ENCODE measurements around the gene FRYL. TPM values are rescaled to one million over a fixed set of nuclear protein-coding genes. Genes with fewer than 3 reads are reported as not detected.
"Not testable (repeated sequence)": the region's sequence is repeated elsewhere in the genome, so short reads cannot be mapped to it uniquely, and the experiment has no call there.

Gene FRYL
- total RNA-seq, 2 experiments from 2014 or later, result 85.4 to 88.5 TPM

GRCh38 chr4:48718818-48719465, 61.1 kb downstream of the FRYL start:
- no TSS peak for BruUV-seq (replicated peaks)
- H3K79me2 ChIP-seq (ENCODE audit: insufficient read depth, low read depth, low read length), result peaks cover 66% of the 10 kb centered on the region
- no peak overlapping the region for H3K27ac ChIP-seq (ENCODE audit: low read depth, low read length, poor library complexity, severe bottlenecking)
- no peak overlapping the region for H3K4me2 ChIP-seq (ENCODE audit: low read length)
- no peak overlapping the region for H3K4me3 ChIP-seq (ENCODE audit: low read depth, low read length, poor library complexity, severe bottlenecking)
- H3K9me2 ChIP-seq (ENCODE audit: insufficient read depth, low read length), result no peaks in the 10 kb centered on the region
- ChIA-PET CTCF (ENCODE audit: unreplicated experiment) (no interaction called here), POLR2A (interaction anchor here (0.6 kb wide), 1 partner anchor 19 kb away, joined by 4 read pairs; no protein-coding TSS in a partner anchor)
- H3K36me3 ChIP-seq (ENCODE audit: insufficient read depth, low read length), result no peaks in the 10 kb centered on the region; the same call in 1 of the 2 replicates
- H4K20me1 ChIP-seq (ENCODE audit: insufficient read depth, low read length), result no peaks in the 10 kb centered on the region
- peaks cover 4% of the 10 kb centered on the region; the same call in 1 of the 2 replicates for H3K9me3 ChIP-seq (ENCODE audit: low read length)
- no peak for TF ChIP-seq EZH2phosphoT487 (IDR thresholded peaks at IDR 0.05; ENCODE audit: borderline replicate concordance, low read depth, low read length)
- TF ChIP-seq, protein P1, sequence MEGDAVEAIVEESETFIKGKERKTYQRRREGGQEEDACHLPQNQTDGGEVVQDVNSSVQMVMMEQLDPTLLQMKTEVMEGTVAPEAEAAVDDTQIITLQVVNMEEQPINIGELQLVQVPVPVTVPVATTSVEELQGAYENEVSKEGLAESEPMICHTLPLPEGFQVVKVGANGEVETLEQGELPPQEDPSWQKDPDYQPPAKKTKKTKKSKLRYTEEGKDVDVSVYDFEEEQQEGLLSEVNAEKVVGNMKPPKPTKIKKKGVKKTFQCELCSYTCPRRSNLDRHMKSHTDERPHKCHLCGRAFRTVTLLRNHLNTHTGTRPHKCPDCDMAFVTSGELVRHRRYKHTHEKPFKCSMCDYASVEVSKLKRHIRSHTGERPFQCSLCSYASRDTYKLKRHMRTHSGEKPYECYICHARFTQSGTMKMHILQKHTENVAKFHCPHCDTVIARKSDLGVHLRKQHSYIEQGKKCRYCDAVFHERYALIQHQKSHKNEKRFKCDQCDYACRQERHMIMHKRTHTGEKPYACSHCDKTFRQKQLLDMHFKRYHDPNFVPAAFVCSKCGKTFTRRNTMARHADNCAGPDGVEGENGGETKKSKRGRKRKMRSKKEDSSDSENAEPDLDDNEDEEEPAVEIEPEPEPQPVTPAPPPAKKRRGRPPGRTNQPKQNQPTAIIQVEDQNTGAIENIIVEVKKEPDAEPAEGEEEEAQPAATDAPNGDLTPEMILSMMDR (conservative IDR thresholded peaks at IDR 0.05; ENCODE audit: low read length), result no peak
- intact Hi-C loops (cut with micrococcal nuclease; ENCODE audit: unreplicated experiment), result no loop called here
- no peaks in the 10 kb centered on the region for H3K4me1 ChIP-seq (ENCODE audit: insufficient read depth, low read length, poor library complexity, severe bottlenecking)
- no peak overlapping the region for H2AFZ ChIP-seq (ENCODE audit: low read length)
- DNase-seq (ENCODE audit: low spot score), result no peak

DNA sequence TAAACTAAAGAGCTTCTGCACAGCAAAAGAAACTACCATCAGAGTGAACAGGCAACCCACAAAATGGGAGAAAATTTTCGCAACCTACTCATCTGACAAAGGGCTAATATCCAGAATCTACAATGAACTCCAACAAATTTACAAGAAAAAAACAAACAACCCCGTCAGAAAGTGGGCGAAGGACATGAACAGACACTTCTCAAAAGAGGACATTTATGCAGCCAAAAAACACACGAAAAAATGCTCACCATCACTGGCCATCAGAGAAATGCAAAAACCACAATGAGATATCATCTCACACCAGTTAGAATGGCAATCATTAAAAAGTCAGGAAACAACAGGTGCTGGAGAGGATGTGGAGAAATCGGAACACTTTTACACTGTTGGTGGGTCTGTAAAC, 63.8 kb downstream of the FRYL start:
- H4K20me1 ChIP-seq (ENCODE audit: insufficient read depth, low read length); H3K4me3 ChIP-seq (ENCODE audit: low read depth, low read length, poor library complexity, severe bottlenecking); H3K4me2 ChIP-seq (ENCODE audit: low read length); H3K9me2 ChIP-seq (ENCODE audit: insufficient read depth, low read length); H2AFZ ChIP-seq (ENCODE audit: low read length); DNase-seq (ENCODE audit: low spot score); H3K4me1 ChIP-seq (ENCODE audit: insufficient read depth, low read length, poor library complexity, severe bottlenecking); H3K9me3 ChIP-seq (ENCODE audit: low read length); BruUV-seq (replicated peaks); H3K36me3 ChIP-seq (ENCODE audit: insufficient read depth, low read length); CTCF ChIA-PET (ENCODE audit: unreplicated experiment); intact Hi-C loops (cut with micrococcal nuclease; ENCODE audit: unreplicated experiment); H3K27ac ChIP-seq (ENCODE audit: low read depth, low read length, poor library complexity, severe bottlenecking): not testable (repeated sequence)
- POLR2A ChIA-PET, result interaction anchor here (0.6 kb wide), 1 partner anchor 844 kb away, joined by 3 read pairs; no protein-coding TSS in a partner anchor
- H3K79me2 ChIP-seq (ENCODE audit: insufficient read depth, low read depth, low read length), result peaks cover 40% of the 10 kb centered on the region

DNA sequence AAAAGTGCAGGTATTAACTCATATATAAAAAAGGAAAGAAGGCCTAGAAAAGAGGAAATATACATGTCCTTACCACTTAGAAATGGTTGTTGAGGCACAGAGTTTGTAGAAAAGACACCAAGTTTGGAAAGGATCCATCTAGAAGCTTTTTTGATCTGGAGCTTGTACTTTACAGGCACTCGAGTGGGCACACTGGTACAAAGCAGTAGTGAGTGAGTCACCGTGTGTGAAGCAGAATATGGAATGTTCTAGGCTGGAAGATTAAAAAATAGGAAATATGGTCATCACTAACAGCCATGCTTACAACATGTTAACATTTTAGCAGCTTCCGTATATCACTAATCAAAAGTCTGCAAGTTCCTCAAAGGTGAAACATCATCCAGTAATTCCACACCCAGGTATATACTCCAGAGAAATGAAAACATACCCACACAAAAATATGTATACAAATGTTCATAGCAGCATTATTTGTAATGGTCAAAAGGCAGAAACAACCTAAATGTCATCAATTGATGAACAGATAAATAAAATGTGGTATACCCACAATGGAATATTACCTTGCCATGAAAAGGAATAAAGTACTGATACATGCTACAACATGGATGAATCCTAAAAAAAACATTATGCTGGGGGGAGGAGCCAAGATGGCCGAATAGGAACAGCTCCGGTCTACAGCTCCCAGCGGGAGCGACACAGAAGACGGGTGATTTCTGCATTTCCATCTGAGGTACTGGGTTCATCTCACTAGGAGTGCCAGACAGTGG, 69.5 kb downstream of the FRYL start:
- ChIA-PET POLR2A (no interaction called here), CTCF (ENCODE audit: unreplicated experiment) (no interaction called here)
- intact Hi-C loops (cut with micrococcal nuclease; ENCODE audit: unreplicated experiment), result no loop called here
- TF ChIP-seq EZH2phosphoT487 (IDR thresholded peaks at IDR 0.05; ENCODE audit: borderline replicate concordance, low read depth, low read length), result no peak
- TF ChIP-seq, protein P1 (conservative IDR thresholded peaks at IDR 0.05; ENCODE audit: low read length), result no peak
- H3K4me3 ChIP-seq (ENCODE audit: low read depth, low read length, poor library complexity, severe bottlenecking), result no peak overlapping the region
- H3K79me2 ChIP-seq (ENCODE audit: insufficient read depth, low read depth, low read length), result no peaks in the 10 kb centered on the region; the same call in 1 of the 2 replicates
- no peak overlapping the region for H3K27ac ChIP-seq (ENCODE audit: low read depth, low read length, poor library complexity, severe bottlenecking)
- DNase-seq (ENCODE audit: low spot score), result no peak
- peaks cover 29% of the 10 kb centered on the region for H3K36me3 ChIP-seq (ENCODE audit: insufficient read depth, low read length)
- H3K9me3 ChIP-seq (ENCODE audit: low read length), result no peaks in the 10 kb centered on the region
- no peak overlapping the region for H3K4me2 ChIP-seq (ENCODE audit: low read length)
- no TSS peak for BruUV-seq (replicated peaks)
- H3K9me2 ChIP-seq (ENCODE audit: insufficient read depth, low read length), result no peaks in the 10 kb centered on the region
- no peaks in the 10 kb centered on the region for H4K20me1 ChIP-seq (ENCODE audit: insufficient read depth, low read length)
- no peak overlapping the region for H2AFZ ChIP-seq (ENCODE audit: low read length)
- no peaks in the 10 kb centered on the region for H3K4me1 ChIP-seq (ENCODE audit: insufficient read depth, low read length, poor library complexity, severe bottlenecking)

Measured in OCI-LY7 (cell line).